SU-DHL-6 (cell line): Measurements from ENCODE around the gene AP3D1.
A peak's percentile ranks its signal among the peaks of the same experiment; 100 is the strongest.

ENCODE experiments used
- H2AFZ ChIP-seq: fragments of 200-600 bp; sonication (generic); 2 replicates; pipeline ENCODE4 v1.6.1; 2014; ENCODE audit warnings: low read depth, mild to moderate bottlenecking, moderate library complexity, mixed read lengths, antibody characterized with exemption, low read length; ENCODE audit not compliant: severe bottlenecking
- H3F3A ChIP-seq: fragments of 200-600 bp; shearing (Covaris generic); 2 replicates; pipeline ENCODE4 v1.6.0; 2016; ENCODE audit warnings: antibody characterized with exemption, mild to moderate bottlenecking; ENCODE audit not compliant: insufficient read depth
- H3K27ac ChIP-seq: fragments of 200-600 bp; sonication (generic); 2 replicates; pipeline ENCODE4 v1.5.1; 2016; ENCODE audit warnings: low read depth, mild to moderate bottlenecking, low read length, moderate library complexity, mixed read lengths
- H3K27me3 ChIP-seq: fragments of 200-600 bp; sonication (generic), shearing (Covaris generic); 2 replicates; pipeline ENCODE4 v1.6.0; 2014; ENCODE audit warnings: mild to moderate bottlenecking, low read length
- H3K36me3 ChIP-seq: fragments of 200-600 bp; sonication (generic); 2 replicates; pipeline ENCODE4 v1.6.1; 2014; ENCODE audit warnings: mild to moderate bottlenecking, low read length, mixed read lengths
- H3K4me2 ChIP-seq: fragments of 300-600, 200-600 bp; shearing (Covaris generic), sonication (generic); 2 replicates; pipeline ENCODE4 v1.6.0; 2014; ENCODE audit warnings: low read length, low read depth, mild to moderate bottlenecking; ENCODE audit not compliant: poor library complexity, severe bottlenecking
- H3K4me3 ChIP-seq: fragments of 200-600 bp; sonication (generic); 2 replicates; pipeline ENCODE4 v1.5.1; 2014; ENCODE audit warnings: antibody characterized with exemption, low read length, mild to moderate bottlenecking, mixed read lengths; ENCODE audit not compliant: insufficient read depth, poor library complexity, severe bottlenecking
- H3K79me2 ChIP-seq: fragments of 200-600 bp; sonication (generic); 2 replicates; pipeline ENCODE4 v1.6.1; 2014; ENCODE audit warnings: mild to moderate bottlenecking, low read length, moderate library complexity; ENCODE audit not compliant: insufficient read depth
- H3K9ac ChIP-seq: fragments of 200-600 bp; sonication (generic); 2 replicates; pipeline ENCODE4 v1.7.0; 2014; ENCODE audit warnings: mild to moderate bottlenecking, low read length
- H3K9me2 ChIP-seq: fragments of 200-600 bp; sonication (generic); replicated peaks from 2 replicates; pipeline ENCODE4 v1.6.1; 2014; ENCODE audit warnings: low read length; ENCODE audit not compliant: insufficient read depth
- H3K9me3 ChIP-seq: fragments of 200-600 bp; sonication (generic); 2 replicates; pipeline ENCODE4 v1.6.1; 2014; ENCODE audit warnings: low read length, mixed read lengths; ENCODE audit not compliant: insufficient read depth
- H4K20me1 ChIP-seq: fragments of 200-600 bp; sonication (generic); 2 replicates; pipeline ENCODE4 v1.6.1; 2014; ENCODE audit warnings: low read depth, mild to moderate bottlenecking, antibody characterized with exemption, low read length, moderate library complexity, mixed read lengths
- CTCF ChIP-seq: fragments of 200-600 bp; sonication (generic); IDR thresholded peaks from one replicate; pipeline ENCODE4 v1.5.1; 2017; ENCODE audit warnings: antibody characterized with exemption, mild to moderate bottlenecking, low read length, moderate library complexity; ENCODE audit not compliant: insufficient read depth, poor library complexity, severe bottlenecking
- EZH2phosphoT487 ChIP-seq: fragments of 200-600 bp; sonication (generic), shearing (Covaris generic); conservative IDR thresholded peaks from 2 replicates; pipeline ENCODE4 v1.6.1; 2018; ENCODE audit warnings: mild to moderate bottlenecking, antibody characterized with exemption, low read length, moderate library complexity, mixed read lengths

AP3D1 gene

GRCh38 chr19:2080336-2080988 is 70.9 kb downstream of the AP3D1 start:
- Histone ChIP-seq H3K9me2 (no peaks in the 10 kb centered on the region), H3K9me3 (no peaks in the 10 kb centered on the region), H3K79me2 (peaks cover 81% of the 10 kb centered on the region), H3K9ac (no peak overlapping the region), H3F3A (peaks cover 19% of the 10 kb centered on the region), H3K36me3 (0 out of 2 replicates have a peak, but pooled peaks cover 5% of the 10 kb centered on the region), H3K4me3 (no peak overlapping the region), H3K4me2 (peak overlapping the region; percentile 0), H3K27ac (no peak overlapping the region; the same call in 1 of the 2 replicates), H3K27me3 (no peaks in the 10 kb centered on the region), H2AFZ (no peak overlapping the region), H4K20me1 (no peaks in the 10 kb centered on the region)
- no peak for TF ChIP-seq CTCF
- TF ChIP-seq EZH2phosphoT487 = no peak

GRCh38 chr19:2079865-2080301 is 71.5 kb downstream of the AP3D1 start:
- H3K36me3 ChIP-seq = peaks cover 7% of the 10 kb centered on the region; the same call in 1 of the 2 replicates
- H3K9me2 ChIP-seq = no peaks in the 10 kb centered on the region
- H3K27ac ChIP-seq = no peak overlapping the region
- H2AFZ ChIP-seq = no peak overlapping the region
- TF ChIP-seq CTCF (no peak), EZH2phosphoT487 (no peak)
- H3K9ac ChIP-seq = no peak overlapping the region
- no peak overlapping the region for H3K4me2 ChIP-seq
- H4K20me1 ChIP-seq = no peaks in the 10 kb centered on the region; the same call in 1 of the 2 replicates
- no peaks in the 10 kb centered on the region for H3K9me3 ChIP-seq
- H3K4me3 ChIP-seq = no peak overlapping the region
- H3F3A ChIP-seq = peaks cover 24% of the 10 kb centered on the region
- peaks cover 83% of the 10 kb centered on the region for H3K79me2 ChIP-seq
- H3K27me3 ChIP-seq = no peaks in the 10 kb centered on the region

- H3K27ac ChIP-seq = no peak overlapping the region
- H2AFZ ChIP-seq = no peak overlapping the region
- H4K20me1 ChIP-seq = no peaks in the 10 kb centered on the region; the same call in 1 of the 2 replicates
- no peaks in the 10 kb centered on the region for H3K9me3 ChIP-seq
- H3K4me2 ChIP-seq = no peak overlapping the region
- H3K9me2 ChIP-seq = no peaks in the 10 kb centered on the region
- peaks cover 7% of the 10 kb centered on the region; the same call in 1 of the 2 replicates for H3K36me3 ChIP-seq
- H3K27me3 ChIP-seq = no peaks in the 10 kb centered on the region
- no peak overlapping the region for H3K9ac ChIP-seq
- TF ChIP-seq CTCF (no peak), EZH2phosphoT487 (no peak)
- H3K4me3 ChIP-seq = no peak overlapping the region
- peaks cover 27% of the 10 kb centered on the region for H3F3A ChIP-seq
- H3K79me2 ChIP-seq = peaks cover 77% of the 10 kb centered on the region
Measured at GRCh38 chr19:2079076-2079864, 72.1 kb downstream of the AP3D1 start.
